BJ (cell line): ENCODE results near the gene TUBB4A. TPM values are rescaled to one million over a fixed set of nuclear protein-coding genes. Genes with fewer than 3 reads are reported as not detected.

Experiments
- CTCF ChIA-PET: fragments of 350-600 bp; formaldehyde crosslinking; extraction: SDS; loops from one replicate; lab custom pipeline; 2021; ENCODE audit warnings: antibody characterized with exemption, inconsistent platforms; lab: Yijun Ruan, JAX
- POLR2A ChIA-PET: fragments of 300-600 bp; sonication (Branson Sonifier 250); formaldehyde crosslinking; extraction: SDS; loops from one replicate; lab custom pipeline; 2021; ENCODE audit warnings: antibody characterized with exemption; lab: Charles Lee
- DNase-seq: peaks from one replicate; pipeline ENCODE4 v3.0.0-alpha.2; 2011; ENCODE audit warnings: low read depth
- H3K27me3 ChIP-seq: 2 replicates; pipeline ENCODE4 v1.6.0; 2011; ENCODE audit warnings: low read length; ENCODE audit not compliant: control insufficient read depth, insufficient read depth
- H3K36me3 ChIP-seq: 2 replicates; pipeline ENCODE4 v1.5.1; 2011; ENCODE audit warnings: low read length; ENCODE audit not compliant: control insufficient read depth, insufficient read depth
- H3K4me3 ChIP-seq: 2 replicates; pipeline ENCODE4 v1.5.1; 2011; ENCODE audit warnings: low read depth, mild to moderate bottlenecking, control low read depth, low read length
- CTCF ChIP-seq: IDR thresholded peaks from 2 replicates; pipeline ENCODE4 v1.5.1; 2011; ENCODE audit warnings: low read depth, mild to moderate bottlenecking, control low read depth, inconsistent platforms, low read length, moderate library complexity; ENCODE audit not compliant: insufficient read depth
- polyA plus RNA-seq: library from polyadenylated mRNA; depleted of rRNA; stranded (reverse); fragments of >200 nt; gene quantifications from 2 replicates; pipeline ENCODE4 v1.2.3, GENCODE V29; 2011; rRNA removed
- small RNA-seq: library from RNA; depleted of rRNA; stranded (forward); fragments of <200 nt; gene quantifications from one replicate; pipeline ENCODE3, GENCODE V24; 2012; ENCODE audit warnings: low replicate concordance, low read depth; ENCODE audit not compliant: insufficient read length

The TUBB4A gene
- polyA plus RNA-seq, 1 experiment, result not detected

DNA sequence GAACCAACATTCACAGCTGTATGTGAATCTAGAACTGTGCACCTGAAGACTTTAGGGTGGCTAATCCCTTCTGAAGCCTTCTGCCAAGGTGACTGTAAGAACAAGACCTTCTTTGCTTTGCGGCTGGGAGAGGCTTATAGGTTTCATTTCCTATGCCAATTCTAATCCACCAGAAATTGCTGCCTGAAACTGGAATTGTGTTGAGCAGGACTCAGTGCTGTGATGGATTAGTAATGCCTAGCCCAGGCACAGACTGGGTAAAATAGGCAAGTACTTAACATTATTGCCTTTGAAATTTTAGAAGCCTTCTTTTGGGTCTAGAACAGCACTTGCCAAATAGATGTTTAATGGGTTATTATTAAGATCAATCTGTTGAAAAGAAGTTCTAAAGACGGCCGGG is 54.1 kb downstream of the TUBB4A start:
- POLR2A ChIA-PET, result no interaction called here
- CTCF ChIA-PET, result no interaction called here
- no peak for TF ChIP-seq CTCF

DNA sequence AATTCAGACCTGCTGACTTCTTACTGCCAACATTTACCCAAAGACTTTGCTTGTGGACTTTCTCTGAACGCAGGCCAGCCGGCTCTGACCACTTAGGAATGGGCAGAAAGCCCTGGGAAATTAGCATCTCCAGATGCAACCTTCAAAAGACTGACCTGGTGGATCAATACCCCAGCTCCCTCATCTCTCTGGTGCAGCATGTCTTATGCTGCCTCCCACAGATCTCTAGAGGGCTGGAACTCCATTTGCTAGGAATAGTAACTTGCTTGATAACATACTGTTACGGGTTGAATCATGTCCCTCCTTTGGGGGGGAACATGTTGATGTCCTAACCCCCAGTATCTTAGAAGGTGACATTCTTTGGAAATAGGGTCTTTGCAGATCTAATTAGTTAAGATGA is 55.7 kb downstream of the TUBB4A start:
- POLR2A ChIA-PET, result no interaction called here
- TF ChIP-seq CTCF, result no peak
- Histone ChIP-seq H3K4me3 (no peak overlapping the region), H3K36me3 (no peaks in the 10 kb centered on the region), H3K27me3 (no peaks in the 10 kb centered on the region)
- DNase-seq, result no peak
- CTCF ChIA-PET, result no interaction called here

More for the DNA sequence above, 54.1 kb downstream of the TUBB4A start:
- Histone ChIP-seq H3K4me3 (no peak overlapping the region), H3K36me3 (no peaks in the 10 kb centered on the region), H3K27me3 (no peaks in the 10 kb centered on the region)
- no peak for DNase-seq

Small RNA genes within 50 kb of the gene (small RNA-seq; reads per million reads assigned to genes)
- not detected for gene AC010503.2

Other genes starting within 250 kb of the TUBB4A start
- 19.0 and 28.1 TPM in 2 replicates for gene MLLT1, start 222.3 kb downstream of the TUBB4A start, polyA plus RNA-seq
- gene ACER1, start 168.7 kb downstream of the TUBB4A start, polyA plus RNA-seq, result 0.05 and 0.10 TPM in 2 replicates
- gene CLPP, start 140.8 kb downstream of the TUBB4A start, polyA plus RNA-seq, result 45.9 and 69.9 TPM in 2 replicates
- 29.2 and 40.9 TPM in 2 replicates for gene ALKBH7, start 129.5 kb downstream of the TUBB4A start, polyA plus RNA-seq
- gene PSPN, start 126.4 kb downstream of the TUBB4A start, polyA plus RNA-seq, result 0.32 and 0.48 TPM in 2 replicates
- gene GTF2F1, start 109.1 kb downstream of the TUBB4A start, polyA plus RNA-seq, result 45.3 and 49.4 TPM in 2 replicates
- gene KHSRP, start 77.5 kb downstream of the TUBB4A start, polyA plus RNA-seq, result 49.4 and 68.7 TPM in 2 replicates
- 0.05 TPM in 1 of 2 replicates, not detected in the other for gene SLC25A41, start 68.5 kb downstream of the TUBB4A start, polyA plus RNA-seq
- gene SLC25A23, start 42.5 kb downstream of the TUBB4A start, polyA plus RNA-seq, result 6.3 and 7.4 TPM in 2 replicates
- gene CRB3, start 38.0 kb downstream of the TUBB4A start, polyA plus RNA-seq, result not detected in 2 replicates
- gene DENND1C, start 20.5 kb downstream of the TUBB4A start, polyA plus RNA-seq, result 0.07 TPM in 1 of 2 replicates, not detected in the other
- 0.11 and 0.26 TPM in 2 replicates for gene TNFSF9, start 28.7 kb upstream of the TUBB4A start, polyA plus RNA-seq
- not detected in 2 replicates for gene CD70, start 88.8 kb upstream of the TUBB4A start, polyA plus RNA-seq
- not detected in 2 replicates for gene TNFSF14, start 167.9 kb upstream of the TUBB4A start, polyA plus RNA-seq
- gene C3, start 218.3 kb upstream of the TUBB4A start, polyA plus RNA-seq, result 10.0 and 14.7 TPM in 2 replicates
- 56.1 and 71.4 TPM in 2 replicates for gene GPR108, start 235.3 kb upstream of the TUBB4A start, polyA plus RNA-seq
- 42.1 and 51.5 TPM in 2 replicates for gene TRIP10, start 237.4 kb upstream of the TUBB4A start, polyA plus RNA-seq